ENCODE data around the gene RAI1.
A peak's percentile ranks its signal among the peaks of the same experiment; 100 is the strongest.

The RAI1 gene

DNA sequence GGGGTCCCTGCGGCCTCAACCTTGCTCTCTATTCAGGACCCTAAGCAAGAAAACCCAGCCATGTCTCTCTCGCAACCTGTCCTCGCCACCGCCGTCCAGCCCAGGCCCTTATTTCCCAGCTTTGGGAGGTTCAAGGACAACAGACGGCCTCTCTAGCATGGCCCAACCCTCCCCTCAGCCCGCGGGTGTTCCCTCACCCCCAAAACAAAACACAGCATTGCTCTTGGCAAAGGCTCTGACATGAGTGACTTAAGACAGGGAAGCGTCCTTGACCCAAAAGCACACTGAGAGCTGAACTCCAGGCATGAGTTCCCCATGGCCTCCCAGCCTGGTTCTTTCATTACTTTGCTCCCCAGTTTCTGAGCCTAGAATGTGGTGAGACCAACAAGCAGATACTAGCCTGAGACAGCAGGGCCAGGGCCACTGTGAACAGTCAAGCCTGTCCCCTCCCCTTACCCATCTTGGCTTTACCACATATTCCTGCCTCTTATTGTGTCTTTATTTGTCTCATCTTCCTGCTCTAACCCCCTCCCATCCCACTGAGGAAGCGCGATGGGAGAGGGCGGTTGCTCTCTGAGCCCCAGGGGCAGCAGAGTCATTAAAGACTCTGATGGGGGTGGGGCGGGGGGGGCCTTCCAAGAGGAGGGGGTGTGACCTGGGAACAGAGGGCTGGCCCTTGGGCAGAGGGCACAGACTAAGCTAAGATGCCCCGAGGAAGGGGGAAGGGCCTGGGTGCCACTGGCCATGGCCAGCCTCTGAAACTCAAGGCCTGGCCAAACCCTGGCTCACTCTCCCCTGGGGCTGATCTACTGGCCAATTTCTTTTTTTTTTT is 143.7 kb downstream of the RAI1 start:
- no peak overlapping the region for H4K8ac ChIP-seq (ENCODE audit: low read depth, low read length)
- H3K23ac ChIP-seq (ENCODE audit: low read depth, low read length, poor library complexity) = no peak overlapping the region
- peak overlapping the region; percentile 68 for H3K27ac ChIP-seq (replicated peaks; ENCODE audit: low read length)
- peak overlapping the region; percentile 86 for H2BK12ac ChIP-seq (ENCODE audit: low read length)
- no peaks in the 10 kb centered on the region for H3K9me3 ChIP-seq (replicated peaks in 1 of 2; ENCODE audit: control insufficient read depth in 2 of 2, insufficient read depth in 1 of 2, low read depth in 1 of 2, low read length in 2 of 2)
- no peak overlapping the region for H3K4ac ChIP-seq (ENCODE audit: low read length)
- peak overlapping the region; percentile 57 for H2BK5ac ChIP-seq (ENCODE audit: low read length)
- peak overlapping the region; percentile 29 for H2BK120ac ChIP-seq (ENCODE audit: low read depth, low read length)
- peaks cover 6 to 9% of the 10 kb centered on the region in 2 donors for H3K36me3 ChIP-seq (replicated peaks in 1 of 2; ENCODE audit: control insufficient read depth in 2 of 2, insufficient read depth in 2 of 2, low read length in 2 of 2)
- H3K4me2 ChIP-seq (ENCODE audit: insufficient read depth, low read length, poor library complexity, severe bottlenecking) = no peak overlapping the region
- no peaks in the 10 kb centered on the region for H3K27me3 ChIP-seq (ENCODE audit: control insufficient read depth in 3 of 3, insufficient read depth in 3 of 3, low read depth in 1 of 3, low read length in 3 of 3)
- H2AK5ac ChIP-seq (ENCODE audit: low read depth, low read length) = peak overlapping the region; percentile 87
- peaks cover 33 to 56% of the 10 kb centered on the region in 2 donors for H3K4me1 ChIP-seq (ENCODE audit: control insufficient read depth in 2 of 2, insufficient read depth in 1 of 2, low read depth in 1 of 2, low read length in 2 of 2)
- H3K14ac ChIP-seq (ENCODE audit: low read length) = peak overlapping the region; percentile 3
- peaks cover 34% of the 10 kb centered on the region for H3K79me1 ChIP-seq (ENCODE audit: low read depth, low read length)
- WGBS, 2 donors (ENCODE audit: extremely low coverage in 2 of 2, insufficient read length in 2 of 2, insufficient replicate concordance in 1 of 2) = no CpG with 5 or more reads among the region's 14 CpGs
- H4K91ac ChIP-seq (ENCODE audit: low read depth, low read length, poor library complexity) = no peak overlapping the region
- H2BK15ac ChIP-seq (ENCODE audit: low read length) = no peak overlapping the region
- DNase-seq (ENCODE audit: low spot score) = no peak
- peak overlapping the region; percentile 7 for H3K9ac ChIP-seq (ENCODE audit: low read depth, low read length, poor library complexity)
- H3K4me3 ChIP-seq (ENCODE audit: low read length in 2 of 2) = no peak overlapping the region
- H3K18ac ChIP-seq (ENCODE audit: low read length) = peak overlapping the region; percentile 95
- peak overlapping the region; percentile 58 for H2AFZ ChIP-seq (ENCODE audit: low read length)

DNA sequence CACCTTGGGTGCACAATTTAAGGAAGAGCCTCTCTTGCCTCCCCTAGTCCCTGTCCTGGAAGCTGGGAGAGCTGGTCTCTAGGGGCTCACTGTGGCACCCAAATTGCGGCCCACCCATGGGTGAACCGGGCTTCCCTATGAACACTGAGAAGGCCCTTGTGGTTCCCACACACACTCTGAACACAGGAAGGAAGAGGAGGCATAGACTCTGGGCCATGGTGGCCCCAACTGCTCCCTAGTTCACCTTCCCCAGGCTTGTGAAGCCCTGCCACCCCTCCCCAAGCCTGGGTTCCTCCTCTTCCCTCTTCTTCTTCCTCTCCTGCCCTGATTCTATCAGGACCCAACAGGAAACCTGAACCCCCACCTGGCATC is 145.1 kb downstream of the RAI1 start:
- Histone ChIP-seq H3K4me3 (ENCODE audit: low read length in 2 of 2) (no peak overlapping the region), H3K9me3 (replicated peaks in 1 of 2; ENCODE audit: control insufficient read depth in 2 of 2, insufficient read depth in 1 of 2, low read depth in 1 of 2, low read length in 2 of 2) (no peaks in the 10 kb centered on the region), H3K23ac (ENCODE audit: low read depth, low read length, poor library complexity) (no peak overlapping the region), H2BK15ac (ENCODE audit: low read length) (peak overlapping the region; percentile 5), H3K27me3 (ENCODE audit: control insufficient read depth in 3 of 3, insufficient read depth in 3 of 3, low read depth in 1 of 3, low read length in 3 of 3) (no peaks in the 10 kb centered on the region), H3K4me2 (ENCODE audit: insufficient read depth, low read length, poor library complexity, severe bottlenecking) (no peak overlapping the region), H2AFZ (ENCODE audit: low read length) (no peak overlapping the region), H2BK12ac (ENCODE audit: low read length) (no peak overlapping the region), H2BK5ac (ENCODE audit: low read length) (no peak overlapping the region), H3K18ac (ENCODE audit: low read length) (peak overlapping the region; percentile 46), H2AK5ac (ENCODE audit: low read depth, low read length) (peak overlapping the region; percentile 41), H3K9ac (ENCODE audit: low read depth, low read length, poor library complexity) (no peak overlapping the region), H3K36me3 (replicated peaks in 1 of 2; ENCODE audit: control insufficient read depth in 2 of 2, insufficient read depth in 2 of 2, low read length in 2 of 2) (peaks cover 0 to 2% of the 10 kb centered on the region in 2 donors), H4K91ac (ENCODE audit: low read depth, low read length, poor library complexity) (no peak overlapping the region), H3K27ac (replicated peaks; ENCODE audit: low read length) (no peak overlapping the region), H3K79me1 (ENCODE audit: low read depth, low read length) (peaks cover 35% of the 10 kb centered on the region), H3K14ac (ENCODE audit: low read length) (no peak overlapping the region), H3K4me1 (ENCODE audit: control insufficient read depth in 2 of 2, insufficient read depth in 1 of 2, low read depth in 1 of 2, low read length in 2 of 2) (peaks cover 40 to 48% of the 10 kb centered on the region in 2 donors), H3K4ac (ENCODE audit: low read length) (no peak overlapping the region), H2BK120ac (ENCODE audit: low read depth, low read length) (no peak overlapping the region), H4K8ac (ENCODE audit: low read depth, low read length) (no peak overlapping the region)
- WGBS, 2 donors (ENCODE audit: extremely low coverage in 2 of 2, insufficient read length in 2 of 2, insufficient replicate concordance in 1 of 2) = no CpG with 5 or more reads among the region's 2 CpGs
- no peak for DNase-seq (ENCODE audit: low spot score)

DNA sequence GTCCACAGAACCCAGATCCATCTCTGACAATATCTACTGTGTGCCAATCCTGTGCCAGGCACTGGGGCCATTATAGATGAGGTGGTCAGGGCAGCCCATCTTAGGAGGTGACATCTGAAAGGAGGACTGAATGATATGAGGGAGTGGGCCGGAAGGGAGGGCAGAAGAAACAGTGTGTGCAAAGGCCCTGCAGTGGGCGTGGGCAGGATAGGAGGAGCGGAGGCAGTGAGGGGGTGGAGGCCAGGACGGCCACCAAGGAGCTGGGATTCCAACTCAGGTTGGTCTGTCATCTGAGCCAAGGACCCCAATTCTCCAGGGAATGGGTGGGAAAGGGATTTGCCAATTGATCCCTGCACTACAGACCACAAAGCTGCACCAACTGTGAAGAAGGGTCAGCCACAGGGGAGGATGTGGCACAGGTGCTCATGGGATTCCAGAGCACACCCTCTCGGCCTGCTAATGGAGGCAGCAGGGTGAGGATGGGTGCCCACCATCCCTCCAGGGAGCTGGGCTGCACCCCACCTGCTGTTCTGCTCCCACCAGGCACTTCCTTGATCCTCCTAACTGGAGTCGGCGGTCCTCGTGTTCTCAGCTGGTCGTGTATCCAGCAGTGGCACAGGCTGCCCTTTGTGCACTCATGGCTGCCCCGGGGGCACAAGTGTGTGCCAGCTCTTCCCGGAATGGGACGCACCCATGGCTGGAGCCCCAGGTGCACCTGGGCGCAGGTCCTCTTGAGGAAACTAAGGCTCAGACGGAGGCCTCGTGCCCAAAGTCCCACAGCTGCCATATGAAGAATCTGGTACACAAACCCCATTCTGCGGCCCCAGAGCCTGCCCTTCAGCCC is 145.9 kb downstream of the RAI1 start:
- Histone ChIP-seq H2BK12ac (ENCODE audit: low read length) (peak overlapping the region; percentile 27), H2AK5ac (ENCODE audit: low read depth, low read length) (peak overlapping the region; percentile 71), H3K4ac (ENCODE audit: low read length) (no peak overlapping the region), H2BK5ac (ENCODE audit: low read length) (peak overlapping the region; percentile 56), H3K9ac (ENCODE audit: low read depth, low read length, poor library complexity) (peak overlapping the region; percentile 27), H3K23ac (ENCODE audit: low read depth, low read length, poor library complexity) (peak overlapping the region; percentile 76), H2BK15ac (ENCODE audit: low read length) (peak overlapping the region; percentile 44), H3K4me3 (ENCODE audit: low read length in 2 of 2) (no peak overlapping the region), H2AFZ (ENCODE audit: low read length) (no peak overlapping the region), H3K18ac (ENCODE audit: low read length) (peak overlapping the region; percentile 78), H3K4me1 (ENCODE audit: control insufficient read depth in 2 of 2, insufficient read depth in 1 of 2, low read depth in 1 of 2, low read length in 2 of 2) (peaks cover 40 to 41% of the 10 kb centered on the region in 2 donors), H3K14ac (ENCODE audit: low read length) (no peak overlapping the region), H3K27ac (replicated peaks; ENCODE audit: low read length) (no peak overlapping the region), H4K8ac (ENCODE audit: low read depth, low read length) (no peak overlapping the region), H3K36me3 (replicated peaks in 1 of 2; ENCODE audit: control insufficient read depth in 2 of 2, insufficient read depth in 2 of 2, low read length in 2 of 2) (peaks cover 0 to 7% of the 10 kb centered on the region in 2 donors), H3K27me3 (ENCODE audit: control insufficient read depth in 3 of 3, insufficient read depth in 3 of 3, low read depth in 1 of 3, low read length in 3 of 3) (no peaks in the 10 kb centered on the region), H3K9me3 (replicated peaks in 1 of 2; ENCODE audit: control insufficient read depth in 2 of 2, insufficient read depth in 1 of 2, low read depth in 1 of 2, low read length in 2 of 2) (no peaks in the 10 kb centered on the region), H3K4me2 (ENCODE audit: insufficient read depth, low read length, poor library complexity, severe bottlenecking) (no peak overlapping the region), H4K91ac (ENCODE audit: low read depth, low read length, poor library complexity) (peak overlapping the region; percentile 46), H2BK120ac (ENCODE audit: low read depth, low read length) (no peak overlapping the region), H3K79me1 (ENCODE audit: low read depth, low read length) (peaks cover 35% of the 10 kb centered on the region)
- DNase-seq (ENCODE audit: low spot score) = no peak
- no CpG with 5 or more reads among the region's 16 CpGs for WGBS, 2 donors (ENCODE audit: extremely low coverage in 2 of 2, insufficient read length in 2 of 2, insufficient replicate concordance in 1 of 2)

All from neuronal stem cell (in vitro differentiated cells).